ENCODE data around the gene PLXNA1.

DNA sequence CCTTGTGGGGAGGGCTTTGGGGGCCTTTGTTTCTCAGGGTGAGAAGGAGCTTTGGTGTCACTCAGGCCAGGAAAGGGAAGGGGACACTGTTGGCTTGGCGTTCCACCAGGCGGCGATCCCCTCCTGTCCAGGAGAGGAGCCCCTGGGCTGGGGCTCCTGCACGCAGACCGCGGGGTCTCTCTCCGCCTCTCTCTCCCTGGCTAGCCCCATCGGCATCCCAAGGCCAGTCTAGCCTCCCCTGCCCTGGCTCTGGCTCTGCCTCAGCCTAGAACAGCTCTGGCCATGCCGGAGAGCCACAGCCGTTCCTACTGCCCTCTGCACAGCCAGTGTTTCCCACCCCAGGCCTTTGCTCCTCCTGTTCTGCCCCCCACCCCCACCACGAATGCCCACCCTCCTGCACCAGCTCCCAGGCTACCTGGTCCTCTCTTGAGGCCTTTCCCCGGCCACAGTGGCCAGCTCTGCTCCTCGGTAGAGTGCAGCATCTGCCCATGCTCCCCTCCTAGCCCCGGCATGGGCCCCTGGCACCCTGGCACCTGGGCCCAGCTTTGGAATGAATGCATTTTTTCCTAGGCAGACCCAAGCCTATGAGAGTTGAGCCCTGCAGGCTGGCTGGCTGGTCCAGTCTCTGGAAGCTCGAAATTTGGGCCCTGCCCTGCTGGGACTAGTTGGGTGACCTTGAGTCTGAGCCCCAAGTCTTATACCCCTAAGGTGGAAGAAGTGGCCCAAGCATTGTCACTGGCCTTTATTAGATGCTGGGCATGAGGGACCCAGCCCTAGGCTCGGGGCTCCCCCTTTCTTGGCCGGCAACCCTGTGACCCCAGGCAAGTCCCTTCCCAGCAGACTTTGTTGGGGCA is 2.4 kb downstream of the PLXNA1 start:
- TF ChIP-seq SP1 (IDR thresholded peaks at IDR 0.05) (no peak), HDGF (IDR thresholded peaks at IDR 0.05; ENCODE audit: borderline replicate concordance) (no peak)
